ENCODE measurements around the gene SH2D3A.
"Not testable (repeated sequence)": the region's sequence is repeated elsewhere in the genome, so short reads cannot be mapped to it uniquely, and the experiment has no call there.

Gene SH2D3A

DNA sequence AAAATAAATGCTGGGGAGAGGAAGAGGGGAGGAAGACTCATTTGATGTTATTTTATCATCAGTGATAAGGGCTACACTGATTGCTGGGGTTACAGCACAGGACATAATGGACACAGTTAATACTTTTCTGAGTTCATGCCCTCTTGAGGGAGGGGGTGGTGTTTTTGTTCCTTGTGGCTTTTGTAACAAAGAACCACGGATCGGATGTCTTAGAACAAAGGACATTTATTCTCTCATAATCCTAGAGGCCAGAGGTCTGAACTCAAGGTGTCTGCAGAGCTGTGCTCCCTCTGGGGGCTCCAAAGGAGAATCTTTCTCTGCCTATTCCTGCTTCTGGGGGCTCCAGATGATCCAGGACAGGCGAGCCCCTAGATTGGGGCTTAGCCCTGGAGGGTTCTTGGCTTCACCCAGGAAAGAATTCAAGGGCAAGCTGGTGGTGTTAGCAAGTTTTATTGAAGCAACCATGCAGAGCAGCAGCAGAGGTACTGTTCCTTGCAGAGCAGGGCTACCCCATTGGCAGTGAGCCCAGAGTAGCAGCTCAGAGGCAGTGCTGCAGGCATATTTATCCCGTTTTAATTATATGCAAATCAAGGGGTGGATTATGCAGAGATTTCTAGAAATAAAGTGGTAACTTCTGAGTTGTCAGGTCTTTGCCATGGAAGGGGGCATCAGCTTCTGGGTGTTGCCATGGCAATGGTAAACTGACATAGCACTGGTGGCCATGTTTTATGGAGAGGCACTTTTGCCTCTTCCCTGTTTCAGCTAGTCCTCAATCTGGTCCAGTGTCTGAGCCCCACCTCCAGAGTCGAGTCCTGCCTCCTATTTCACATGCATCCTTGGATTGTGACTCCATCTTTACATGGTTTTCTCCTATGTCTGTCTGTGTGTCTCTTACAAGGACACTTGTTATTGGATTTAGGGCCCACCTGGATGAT lies 23.2 kb upstream of the SH2D3A start:
- DNase-seq (ENCODE audit: low read depth, low spot score), result no peak

DNA sequence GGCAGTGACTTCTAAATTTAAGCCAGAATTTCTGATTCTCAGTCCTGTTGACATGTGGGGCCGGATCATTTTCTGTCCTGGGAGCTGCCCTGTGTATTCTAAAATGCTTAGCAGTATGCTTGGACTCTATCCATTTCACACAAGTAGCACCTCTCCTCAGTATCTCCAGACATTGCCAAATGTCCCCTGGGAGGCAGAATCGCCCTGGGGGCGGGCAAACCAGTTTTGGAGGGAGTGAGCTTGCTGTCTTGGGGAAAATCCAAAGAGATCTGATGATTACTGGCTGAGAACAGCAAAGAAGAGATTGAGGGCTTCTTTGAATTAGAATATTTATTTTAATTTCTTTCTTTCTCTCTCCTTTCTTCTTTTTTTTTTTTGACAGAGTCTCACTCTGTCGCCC lies 21.7 kb upstream of the SH2D3A start:
- DNase-seq (ENCODE audit: low read depth, low spot score), result no peak

- no peak for DNase-seq (ENCODE audit: low read depth, low spot score)
These were observed 20.2 kb upstream of the SH2D3A start for GRCh38 chr19:6787393-6787792.

DNA sequence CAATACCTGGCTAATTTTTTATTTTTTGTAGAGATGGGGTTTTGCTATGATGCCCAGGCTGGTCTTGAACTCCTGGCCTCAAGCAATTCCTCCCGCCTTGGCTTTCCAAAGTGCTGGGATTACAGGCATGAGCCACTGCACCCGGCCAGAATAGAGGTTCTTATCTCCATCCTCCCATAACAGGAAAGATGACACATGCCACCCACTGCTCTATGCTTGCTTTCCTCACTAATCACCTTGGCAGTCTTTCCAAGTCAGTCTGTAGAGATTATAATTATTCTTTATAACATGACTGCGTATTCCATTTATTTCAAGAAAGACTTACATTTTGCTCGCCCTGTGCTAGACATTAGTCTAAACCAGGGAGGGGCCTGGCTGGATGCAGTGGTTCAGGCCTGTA lies 12.0 kb upstream of the SH2D3A start:
- no peak for DNase-seq (ENCODE audit: low read depth, low spot score)

DNA sequence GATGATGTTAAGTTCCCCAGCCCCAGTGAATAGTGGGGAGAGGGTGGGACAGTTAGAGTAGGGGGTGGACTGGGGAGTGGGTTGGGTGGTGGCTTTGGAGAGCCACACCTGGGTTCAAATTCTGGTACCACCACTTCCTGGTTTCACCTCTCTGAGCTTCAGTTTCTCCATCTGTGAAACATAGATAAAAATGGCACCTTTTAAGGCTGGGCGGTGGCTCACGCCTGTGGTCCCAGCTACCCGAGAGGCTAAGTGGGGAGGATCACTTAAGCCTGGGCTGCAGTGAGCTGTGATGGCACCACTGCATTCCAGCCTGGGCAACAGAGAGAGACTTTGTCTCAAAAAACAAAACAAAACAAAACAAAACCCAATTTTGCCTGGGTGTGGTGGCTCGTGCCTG lies 11.2 kb upstream of the SH2D3A start:
- DNase-seq (ENCODE audit: low read depth, low spot score), result no peak

- no peak for DNase-seq (ENCODE audit: low read depth, low spot score)
These were observed 10.2 kb upstream of the SH2D3A start for GRCh38 chr19:6777434-6777833.

GRCh38 chr19:6776999-6777398 lies 9.8 kb upstream of the SH2D3A start:
- no peak for DNase-seq (ENCODE audit: low read depth, low spot score)

- DNase-seq (ENCODE audit: low read depth, low spot score), result not testable (repeated sequence)
These were observed 8.8 kb upstream of the SH2D3A start for GRCh38 chr19:6776045-6776444.

DNA sequence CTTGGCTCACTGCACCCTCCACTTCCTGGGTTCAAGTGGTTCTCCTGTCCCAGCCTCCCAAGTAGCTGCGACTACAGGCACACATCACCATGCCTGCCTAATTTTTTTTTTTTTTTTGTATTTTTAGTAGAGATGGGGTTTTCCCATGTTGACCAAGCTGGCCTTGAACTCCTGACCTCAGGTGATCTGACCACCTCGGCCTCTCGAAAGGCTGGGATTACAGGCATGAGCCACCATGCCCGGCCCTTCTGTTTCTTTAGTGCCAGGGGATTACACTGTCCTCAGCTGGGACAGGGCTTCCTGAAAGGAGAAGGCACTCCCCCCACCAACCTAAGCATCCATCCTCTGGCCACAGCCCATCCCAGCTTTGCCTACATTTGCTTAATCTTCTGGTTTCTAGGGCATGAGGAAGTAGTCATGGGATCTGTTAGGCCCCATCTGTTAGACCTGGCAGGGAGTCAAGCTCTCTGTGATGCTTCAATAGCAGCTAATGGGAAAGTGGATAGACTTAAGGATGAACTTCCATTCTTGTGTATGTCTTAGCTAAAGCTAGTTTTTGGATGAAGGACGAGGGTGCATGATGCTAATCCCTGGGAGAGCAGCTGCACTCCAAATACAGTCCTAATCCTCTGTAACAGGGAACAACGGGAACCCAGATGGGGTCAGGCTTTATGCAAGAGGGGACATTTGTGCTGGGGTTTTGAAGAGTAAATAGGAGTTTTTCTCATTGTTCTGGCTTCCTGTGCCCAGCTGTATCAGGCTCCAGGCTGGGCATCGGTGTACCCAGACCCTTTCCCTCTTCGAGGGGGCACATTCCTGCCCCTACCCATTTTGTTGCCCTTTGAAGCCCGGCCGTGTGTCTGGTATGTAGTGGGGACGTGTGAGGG lies 7.8 kb upstream of the SH2D3A start:
- no peak for DNase-seq (ENCODE audit: low read depth, low spot score)

DNA sequence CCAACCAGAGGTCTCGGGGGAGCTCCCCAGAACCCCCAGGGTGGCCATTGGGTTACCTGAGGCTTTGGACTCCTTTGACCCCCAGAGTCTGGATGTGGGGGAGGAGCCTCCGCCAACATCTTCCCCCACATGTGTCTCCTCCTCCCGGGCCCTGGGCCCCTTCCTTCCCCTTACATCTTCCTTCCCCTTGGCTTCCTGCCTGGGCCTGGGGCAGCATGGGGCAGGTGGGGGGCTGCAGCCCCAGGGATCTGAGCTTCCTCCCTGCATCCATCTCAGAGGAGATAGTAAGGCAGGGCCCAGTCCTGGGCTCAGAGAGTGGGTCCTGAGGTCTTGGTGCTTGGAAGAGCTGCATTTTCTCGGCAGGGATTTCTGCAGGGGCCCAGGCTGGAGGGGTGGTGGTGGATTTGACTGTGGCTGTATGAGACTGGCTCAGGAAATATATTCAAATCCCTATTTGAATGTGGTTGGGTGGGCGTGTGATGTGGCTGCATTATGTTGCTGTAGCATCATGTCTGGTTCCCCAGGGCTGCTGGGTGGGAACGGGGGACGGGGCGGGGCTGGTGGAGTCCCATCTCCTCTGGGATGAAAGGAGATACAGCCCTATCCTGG lies 6.2 kb upstream of the SH2D3A start:
- DNase-seq (ENCODE audit: low read depth, low spot score), result no peak

DNA sequence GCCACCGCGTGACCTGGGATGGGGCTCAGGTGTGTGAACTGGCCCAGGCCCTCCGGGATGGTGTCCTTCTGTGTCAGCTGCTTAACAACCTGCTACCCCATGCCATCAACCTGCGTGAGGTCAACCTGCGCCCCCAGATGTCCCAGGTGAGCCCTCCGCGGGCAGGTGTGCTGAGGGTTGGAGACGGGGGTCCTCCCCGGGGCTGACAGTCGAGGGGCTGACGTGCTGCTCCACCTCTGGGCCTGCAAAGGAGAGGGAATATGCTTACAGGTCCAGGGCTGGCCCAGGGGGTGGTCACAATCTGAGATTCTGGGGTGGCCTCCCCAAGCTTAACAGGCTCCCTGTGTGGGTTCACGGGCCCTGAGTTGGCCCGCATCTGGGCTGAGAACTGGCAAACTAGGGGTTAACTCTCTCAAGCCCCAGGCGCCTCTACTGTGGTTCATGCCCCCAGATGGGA lies 5.7 kb upstream of the SH2D3A start:
- DNase-seq (ENCODE audit: low read depth, low spot score), result no peak

DNA sequence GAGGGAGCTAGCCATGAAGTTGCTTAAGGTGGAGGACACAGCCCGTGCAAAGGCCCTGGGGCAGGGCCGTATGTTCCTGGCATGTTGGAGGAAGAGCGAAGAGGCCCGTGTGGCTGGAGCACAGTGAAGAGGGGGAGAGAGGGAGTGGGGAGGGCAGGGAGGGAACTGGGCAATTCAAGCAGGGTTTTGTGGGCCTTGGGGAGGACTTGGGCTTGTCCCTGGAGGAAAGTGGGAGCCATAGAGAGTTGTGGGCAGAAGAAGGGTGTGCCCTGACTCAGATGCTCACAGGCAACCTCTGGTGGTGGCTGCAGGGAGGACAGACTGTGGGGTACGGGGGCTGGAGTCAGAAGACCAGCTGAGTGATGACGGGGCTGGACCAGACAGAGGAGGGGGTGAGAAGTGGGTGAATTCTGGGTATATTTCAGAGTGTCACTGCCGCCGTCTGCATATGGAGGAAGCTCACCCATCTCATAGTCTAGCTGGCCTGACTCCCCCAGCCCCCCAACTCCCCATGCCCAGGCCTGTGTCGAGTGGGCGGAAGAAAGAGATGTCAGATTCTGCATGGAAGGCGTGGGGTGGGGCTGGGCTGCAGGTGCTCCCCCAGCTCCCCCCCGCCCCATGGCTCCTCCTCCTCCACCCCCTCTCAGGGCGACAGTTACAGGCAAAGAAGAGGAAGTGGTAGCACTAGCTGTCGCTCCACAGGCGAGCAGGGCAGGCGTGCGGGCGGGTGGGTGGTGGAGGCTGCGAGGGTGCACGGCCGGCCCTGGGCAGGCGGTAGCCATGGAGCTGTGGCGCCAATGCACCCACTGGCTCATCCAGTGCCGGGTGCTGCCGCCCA lies 5.0 kb upstream of the SH2D3A start, which contains the start of gene VAV1:
VAV1 (plus strand) TSS at position 681 of the 838 bp plus-strand sequence; CDS start at position 781, 100 bp downstream.
- no peak for DNase-seq (ENCODE audit: low read depth, low spot score)

DNA sequence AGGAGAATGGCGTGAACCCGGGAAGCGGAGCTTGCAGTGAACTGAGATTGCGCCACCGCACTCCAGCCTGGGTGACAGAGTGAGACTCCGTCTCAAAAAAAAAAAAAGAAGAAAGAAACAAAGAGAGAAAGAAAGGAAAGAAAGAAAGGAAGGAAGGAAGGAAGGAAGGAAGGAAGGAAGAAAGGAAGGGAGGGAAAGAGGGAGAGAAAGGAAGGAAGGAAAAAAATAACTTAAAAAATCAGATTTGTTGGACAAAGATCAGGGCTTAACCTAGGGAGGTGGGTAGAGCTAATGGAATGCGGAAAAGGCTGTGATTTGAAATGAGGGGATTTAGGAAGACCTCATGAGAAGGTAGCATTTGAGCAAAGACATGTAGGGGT lies 4.4 kb upstream of the SH2D3A start:
- DNase-seq (ENCODE audit: low read depth, low spot score), result not testable (repeated sequence)

DNA sequence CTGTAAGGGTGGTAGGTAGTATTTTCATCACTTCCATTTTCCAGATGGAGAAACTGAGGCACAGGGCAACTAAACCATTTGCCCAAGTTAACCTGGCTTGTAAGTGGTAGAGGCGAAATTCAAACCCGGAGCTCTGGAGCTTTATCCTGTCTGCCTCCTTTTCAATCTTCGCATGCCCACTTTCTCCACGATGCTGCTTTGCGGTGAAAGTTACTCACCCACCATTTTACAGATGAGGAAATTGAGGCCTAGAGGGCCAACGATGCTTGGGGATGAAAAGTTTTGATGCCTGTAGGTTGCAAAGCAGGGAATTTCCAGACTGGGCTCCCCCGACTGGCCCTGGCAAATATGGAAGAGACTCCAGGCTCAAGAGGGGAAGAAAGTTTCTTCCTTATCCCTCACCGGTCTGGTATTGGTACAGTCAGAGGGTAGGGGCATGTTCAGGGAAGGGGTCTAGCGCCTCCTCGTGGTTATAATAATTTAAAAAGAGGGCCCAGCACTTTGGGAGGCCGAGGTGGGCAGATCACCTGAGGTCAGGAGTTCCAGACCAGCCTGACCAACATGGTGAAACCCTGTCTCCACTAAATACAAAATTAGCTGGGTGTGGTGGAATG lies 1.9 kb upstream of the SH2D3A start:
- peak; percentile 26 for DNase-seq (ENCODE audit: low read depth, low spot score)

- DNase-seq (ENCODE audit: low read depth, low spot score), result no peak
These were observed 1.1 kb upstream of the SH2D3A start for GRCh38 chr19:6768236-6768785.

DNA sequence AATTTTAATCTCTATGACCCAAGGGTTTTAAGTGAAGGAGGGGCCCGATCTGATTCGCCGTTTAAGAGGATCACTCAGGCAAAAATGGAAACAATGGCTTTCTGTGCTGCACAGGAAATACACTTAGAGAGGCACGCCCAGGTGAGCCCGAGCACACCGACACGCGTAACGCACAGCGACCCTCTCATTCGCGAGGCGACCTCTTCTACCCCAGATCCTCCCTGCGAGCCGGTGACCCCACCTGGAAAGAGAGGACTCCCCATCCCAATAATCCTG lies 216 bp downstream of the SH2D3A start:
- no peak for DNase-seq (ENCODE audit: low read depth, low spot score)

DNA sequence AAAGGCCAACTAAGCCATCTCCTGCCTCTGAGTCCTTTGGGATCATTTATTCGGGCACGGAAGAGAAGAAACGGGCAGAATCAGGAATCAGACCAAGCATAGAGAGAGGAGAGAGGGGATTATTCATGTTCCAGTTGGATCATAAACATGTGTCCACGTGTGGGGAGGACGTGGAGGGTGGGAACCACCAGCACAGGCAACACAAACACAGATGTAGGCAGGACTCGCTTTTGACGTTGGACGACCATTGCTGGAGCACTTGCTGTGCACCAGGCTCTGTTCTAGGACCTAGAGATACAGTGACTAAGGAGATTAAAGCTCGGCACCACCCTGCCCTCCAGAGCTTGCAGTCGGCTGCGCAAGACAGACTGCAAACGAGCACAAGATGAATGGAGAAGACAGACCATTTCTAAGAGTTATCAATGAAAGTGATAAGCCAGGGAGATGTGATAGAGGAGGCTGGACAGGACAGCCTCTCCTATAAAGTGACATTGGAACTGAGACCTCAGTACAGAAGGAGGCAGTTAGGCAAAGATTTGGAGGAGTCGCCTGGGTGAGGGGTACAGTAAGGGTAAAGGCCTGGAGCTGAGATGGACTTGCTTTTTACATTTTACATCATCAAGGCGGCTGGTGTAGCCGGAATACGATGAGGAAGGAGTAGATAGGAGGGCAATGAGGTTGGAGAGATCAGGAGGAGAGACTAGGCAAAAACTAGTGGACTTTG lies 716 bp downstream of the SH2D3A start:
- no peak for DNase-seq (ENCODE audit: low read depth, low spot score)

DNA sequence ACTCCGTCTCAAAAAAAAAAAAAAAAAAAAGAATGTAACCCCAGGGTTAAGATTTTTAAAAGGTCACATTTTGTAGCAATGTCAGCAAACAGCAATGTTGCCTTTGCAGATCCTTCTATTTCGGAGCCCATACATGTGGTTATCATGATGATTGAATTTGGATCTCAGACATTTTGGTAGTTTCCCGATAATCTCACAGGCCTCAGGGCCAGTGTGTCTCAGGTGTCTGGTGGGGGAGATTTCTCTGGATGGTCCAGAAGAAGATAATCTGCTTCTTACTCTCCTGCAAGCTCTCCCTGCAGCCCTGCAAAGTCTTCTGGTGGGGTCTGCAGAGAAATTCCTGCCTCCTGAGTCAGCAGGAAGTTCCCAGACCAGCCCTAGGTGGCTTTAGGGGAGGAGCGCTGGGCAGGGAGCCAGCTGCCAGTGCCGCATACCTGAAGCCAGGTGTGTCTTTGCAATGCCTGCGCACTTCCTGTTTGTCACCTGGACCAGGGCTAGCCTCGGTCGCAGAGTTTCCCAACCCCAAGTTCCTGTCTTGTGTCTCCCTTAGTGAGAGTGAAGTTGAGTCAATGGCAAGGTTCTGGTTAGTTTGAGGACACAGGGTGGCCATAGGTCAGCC lies 1.4 kb downstream of the SH2D3A start:
- peak; percentile 47 for DNase-seq (ENCODE audit: low read depth, low spot score)

- DNase-seq (ENCODE audit: low read depth, low spot score), result not testable (repeated sequence)
These were observed 4.9 kb downstream of the SH2D3A start for GRCh38 chr19:6762253-6762797.
